Measurements from ENCODE around the gene MEDAG.

DNA sequence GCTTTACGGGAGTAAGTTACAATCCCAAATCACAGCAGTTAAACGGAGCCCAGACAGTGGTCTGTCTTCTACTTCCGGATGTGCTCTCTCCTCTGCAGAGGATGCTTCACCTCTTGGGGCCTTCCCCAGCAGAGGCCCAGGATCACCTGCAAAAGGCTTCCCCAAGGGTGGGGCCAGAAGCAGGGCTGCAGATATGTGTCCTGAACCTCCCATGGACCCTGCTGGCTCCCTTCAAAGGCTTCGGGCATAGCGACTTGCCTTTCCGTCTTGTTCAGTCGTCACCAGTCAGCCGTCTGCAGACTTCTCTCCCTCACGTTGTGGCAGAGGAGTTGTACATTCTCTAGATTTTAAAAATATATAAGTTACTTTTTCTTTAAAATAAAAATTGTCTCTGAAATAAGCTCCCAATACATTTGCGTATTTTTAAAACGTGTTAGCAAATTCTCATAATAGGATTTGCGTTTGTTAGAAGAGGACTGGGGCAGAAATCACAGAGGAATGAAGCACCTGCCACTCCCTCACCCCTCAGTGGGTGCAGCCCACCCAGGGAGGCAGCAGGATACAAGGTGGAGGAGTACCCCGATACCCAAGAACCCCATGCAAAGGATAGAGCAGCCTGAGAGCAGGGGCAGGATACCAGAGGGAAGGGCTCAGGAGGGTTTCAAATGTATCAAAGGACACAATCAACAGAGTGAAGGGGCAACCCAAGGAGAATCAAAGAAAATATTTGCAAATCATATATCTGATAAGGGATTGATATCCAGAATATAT is 22.9 kb upstream of the MEDAG start:
- no peak for TF ChIP-seq CTCF (IDR thresholded peaks at IDR 0.05; ENCODE audit: low read depth, low read length)
- TF ChIP-seq EZH2phosphoT487 (IDR thresholded peaks at IDR 0.05; ENCODE audit: low read depth): no peak
